VCaP (cell line): ENCODE data around the gene COPG2.
"Not testable (repeated sequence)": the region's sequence is repeated elsewhere in the genome, so short reads cannot be mapped to it uniquely, and the experiment has no call there.

Experiments
- H3K27ac ChIP-seq: fragments of 450-650 bp; 2 replicates; pipeline ENCODE4 v1.5.1; 2017
- TF ChIP-seq, protein P1 (sequence below): fragments of 450-650 bp; conservative IDR thresholded peaks from 2 replicates; pipeline ENCODE4 v1.5.1; 2017; ENCODE audit warnings: mild to moderate bottlenecking, moderate library complexity

Gene COPG2

GRCh38 chr7:130699686-130700085 is 31.1 kb upstream of the COPG2 start:
- TF ChIP-seq, protein P1, sequence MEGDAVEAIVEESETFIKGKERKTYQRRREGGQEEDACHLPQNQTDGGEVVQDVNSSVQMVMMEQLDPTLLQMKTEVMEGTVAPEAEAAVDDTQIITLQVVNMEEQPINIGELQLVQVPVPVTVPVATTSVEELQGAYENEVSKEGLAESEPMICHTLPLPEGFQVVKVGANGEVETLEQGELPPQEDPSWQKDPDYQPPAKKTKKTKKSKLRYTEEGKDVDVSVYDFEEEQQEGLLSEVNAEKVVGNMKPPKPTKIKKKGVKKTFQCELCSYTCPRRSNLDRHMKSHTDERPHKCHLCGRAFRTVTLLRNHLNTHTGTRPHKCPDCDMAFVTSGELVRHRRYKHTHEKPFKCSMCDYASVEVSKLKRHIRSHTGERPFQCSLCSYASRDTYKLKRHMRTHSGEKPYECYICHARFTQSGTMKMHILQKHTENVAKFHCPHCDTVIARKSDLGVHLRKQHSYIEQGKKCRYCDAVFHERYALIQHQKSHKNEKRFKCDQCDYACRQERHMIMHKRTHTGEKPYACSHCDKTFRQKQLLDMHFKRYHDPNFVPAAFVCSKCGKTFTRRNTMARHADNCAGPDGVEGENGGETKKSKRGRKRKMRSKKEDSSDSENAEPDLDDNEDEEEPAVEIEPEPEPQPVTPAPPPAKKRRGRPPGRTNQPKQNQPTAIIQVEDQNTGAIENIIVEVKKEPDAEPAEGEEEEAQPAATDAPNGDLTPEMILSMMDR = no peak
- H3K27ac ChIP-seq = no peak overlapping the region

DNA sequence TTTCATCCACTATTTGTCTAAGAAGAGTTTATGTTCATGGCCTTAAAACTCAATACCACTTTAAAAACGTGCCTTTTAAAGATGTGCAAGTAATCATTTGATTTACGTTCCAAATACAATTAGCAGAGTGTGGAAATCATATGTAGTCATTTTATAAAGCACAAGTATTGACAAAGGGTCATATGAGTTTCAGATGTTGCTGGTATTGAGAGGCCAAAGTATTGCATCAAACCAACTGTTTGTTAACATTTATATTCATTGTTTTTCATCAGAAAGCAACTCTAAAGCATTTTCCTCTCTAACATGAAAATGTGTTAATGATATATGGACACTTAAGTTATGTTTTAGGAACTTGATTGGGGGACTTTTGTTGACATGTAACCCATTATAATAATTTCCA is 29.3 kb upstream of the COPG2 start:
- TF ChIP-seq, protein P1 = no peak
- no peak overlapping the region for H3K27ac ChIP-seq

DNA sequence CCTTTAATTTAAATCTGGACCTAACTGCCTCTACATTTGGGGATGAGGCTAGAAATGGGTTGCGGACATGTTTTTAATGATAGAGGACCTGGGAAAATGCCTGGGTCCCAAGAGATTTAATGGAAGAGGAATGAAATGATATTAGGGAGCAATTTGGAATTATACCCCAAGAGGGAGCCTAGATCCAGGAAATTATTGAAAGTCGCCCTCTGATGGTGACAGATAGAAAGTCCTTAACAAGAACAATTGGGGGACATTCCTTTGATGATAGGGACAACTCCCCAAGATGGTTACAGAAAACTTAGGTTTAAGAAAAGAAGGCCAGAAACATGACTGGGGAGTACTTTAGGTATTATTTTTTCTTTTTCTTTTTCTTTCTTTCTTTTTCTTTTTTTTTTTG is 27.3 kb upstream of the COPG2 start:
- H3K27ac ChIP-seq = no peak overlapping the region
- TF ChIP-seq, protein P1 = peak; percentile 60

- H3K27ac ChIP-seq = not testable (repeated sequence)
These were observed 23.8 kb upstream of the COPG2 start for GRCh38 chr7:130692396-130692795.

- no peak overlapping the region for H3K27ac ChIP-seq
- TF ChIP-seq, protein P1 = no peak
These were observed 21.1 kb upstream of the COPG2 start for GRCh38 chr7:130689683-130690082.

GRCh38 chr7:130683026-130683425 is 14.5 kb upstream of the COPG2 start:
- H3K27ac ChIP-seq = no peak overlapping the region
- TF ChIP-seq, protein P1 = no peak

GRCh38 chr7:130674456-130674855 is 5.9 kb upstream of the COPG2 start:
- no peak overlapping the region for H3K27ac ChIP-seq
- TF ChIP-seq, protein P1 = no peak

DNA sequence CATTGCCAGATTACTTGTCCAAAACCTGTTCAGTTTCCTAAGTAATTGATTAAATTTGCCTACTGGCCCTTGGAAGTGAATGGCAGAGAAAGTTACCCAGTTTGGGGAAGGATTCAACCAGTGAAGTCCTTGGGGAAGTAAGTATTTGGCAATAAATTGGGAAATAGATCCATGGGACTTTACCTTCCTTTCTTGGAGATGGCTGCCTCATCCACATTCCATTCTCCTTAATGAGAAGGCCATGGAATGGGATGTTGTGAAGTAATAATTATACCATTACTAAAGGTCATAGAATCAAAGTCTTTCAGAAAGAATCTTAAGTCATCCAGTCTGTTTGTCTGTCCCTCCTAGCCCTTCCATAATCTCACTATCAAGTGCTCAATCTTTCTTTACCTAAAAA is 4.5 kb upstream of the COPG2 start:
- no peak overlapping the region for H3K27ac ChIP-seq
- TF ChIP-seq, protein P1 = no peak
